HG02623 (cell line): ENCODE data around the gene ARMC6.
"Not testable (repeated sequence)": the region's sequence is repeated elsewhere in the genome, so short reads cannot be mapped to it uniquely, and the experiment has no call there.

ENCODE experiments used
- ATAC-seq: cut with Tn5 transposase; IDR thresholded peaks from one replicate; pipeline ENCODE4 v1.9.1; 2021; ENCODE audit warnings: moderate library complexity; ENCODE audit not compliant: unreplicated experiment

ARMC6 gene

GRCh38 chr19:19022380-19022961, 10.9 kb upstream of the ARMC6 start:
- no peak for ATAC-seq

- ATAC-seq = not testable (repeated sequence)
Measured at GRCh38 chr19:19023376-19023775, 10.0 kb upstream of the ARMC6 start.

GRCh38 chr19:19025861-19026260, 7.5 kb upstream of the ARMC6 start:
- ATAC-seq = no peak

- no peak for ATAC-seq
Measured at GRCh38 chr19:19026299-19026971, 7.0 kb upstream of the ARMC6 start.

GRCh38 chr19:19027228-19027627, 6.2 kb upstream of the ARMC6 start:
- ATAC-seq = no peak

- ATAC-seq = no peak
Measured at GRCh38 chr19:19028526-19028925, 4.9 kb upstream of the ARMC6 start.

- no peak for ATAC-seq
Measured at GRCh38 chr19:19031891-19032290, 1.5 kb upstream of the ARMC6 start.

GRCh38 chr19:19032420-19033175, 805 bp upstream of the ARMC6 start:
- ATAC-seq = peak; percentile 32

GRCh38 chr19:19033176-19033425, 302 bp upstream of the ARMC6 start:
- no peak for ATAC-seq

GRCh38 chr19:19034204-19034624, 811 bp downstream of the ARMC6 start:
- no peak for ATAC-seq

GRCh38 chr19:19039901-19040300, 6.5 kb downstream of the ARMC6 start:
- ATAC-seq = no peak

GRCh38 chr19:19040417-19040816, 7.0 kb downstream of the ARMC6 start:
- no peak for ATAC-seq

GRCh38 chr19:19042732-19043280, 9.4 kb downstream of the ARMC6 start:
- no peak for ATAC-seq

GRCh38 chr19:19043481-19043880, 10.1 kb downstream of the ARMC6 start:
- ATAC-seq = no peak

GRCh38 chr19:19043881-19044280, 10.5 kb downstream of the ARMC6 start:
- no peak for ATAC-seq

- ATAC-seq = no peak
Measured at GRCh38 chr19:19049406-19049805, 16.0 kb downstream of the ARMC6 start.

- no peak for ATAC-seq
Measured at GRCh38 chr19:19050104-19050503, 16.7 kb downstream of the ARMC6 start.

- ATAC-seq = no peak
Measured at GRCh38 chr19:19050731-19051130, 17.3 kb downstream of the ARMC6 start.

- ATAC-seq = no peak
Measured at GRCh38 chr19:19051478-19052213, 18.2 kb downstream of the ARMC6 start.

- ATAC-seq = no peak
Measured at GRCh38 chr19:19052921-19053320, 19.5 kb downstream of the ARMC6 start.

- no peak for ATAC-seq
Measured at GRCh38 chr19:19053508-19054314, 20.3 kb downstream of the ARMC6 start.
